GM18505 (cell line): ENCODE measurements around the gene SPEM2.

Experiments
- ATAC-seq: cut with Tn5 transposase; IDR thresholded peaks from one replicate; pipeline ENCODE4 v1.9.1; 2021; ENCODE audit not compliant: unreplicated experiment
- POLR2A ChIP-seq: IDR thresholded peaks from 4 replicates; pipeline ENCODE4 v1.6.1; 2011; ENCODE audit warnings: borderline replicate concordance; ENCODE audit not compliant: insufficient read depth, insufficient read length; ENCODE audit errors: extremely low read depth

Gene SPEM2

DNA sequence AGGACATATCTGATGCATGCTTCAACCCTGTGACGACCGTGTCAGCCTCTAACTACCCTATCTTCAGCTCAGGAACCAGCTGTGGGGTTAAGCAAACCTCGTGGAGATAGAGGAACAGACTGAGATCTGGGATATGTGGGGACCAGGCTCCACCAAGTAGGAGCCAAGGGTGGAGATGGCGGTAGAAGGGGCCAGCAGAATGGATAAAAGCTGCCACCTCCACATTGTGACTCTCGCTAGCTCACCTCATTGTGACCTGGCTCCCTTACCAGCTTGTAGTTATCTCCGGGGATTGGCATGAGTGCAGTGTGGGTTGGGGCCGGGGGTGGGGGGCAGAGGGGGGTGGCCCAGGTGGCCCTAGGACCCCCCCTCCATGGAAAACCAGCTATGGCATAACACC, at the start of gene SPEM2:
Gene SPEM2 (plus strand): TSS at position 301 of the 400 bp plus-strand sequence. CDS start 73 bp downstream, at position 374.
- ATAC-seq = no peak
- TF ChIP-seq POLR2A = no peak

GRCh38 chr17:7379134-7379533, 46.3 kb upstream of the SPEM2 start:
- TF ChIP-seq POLR2A = no peak
- ATAC-seq = no peak

DNA sequence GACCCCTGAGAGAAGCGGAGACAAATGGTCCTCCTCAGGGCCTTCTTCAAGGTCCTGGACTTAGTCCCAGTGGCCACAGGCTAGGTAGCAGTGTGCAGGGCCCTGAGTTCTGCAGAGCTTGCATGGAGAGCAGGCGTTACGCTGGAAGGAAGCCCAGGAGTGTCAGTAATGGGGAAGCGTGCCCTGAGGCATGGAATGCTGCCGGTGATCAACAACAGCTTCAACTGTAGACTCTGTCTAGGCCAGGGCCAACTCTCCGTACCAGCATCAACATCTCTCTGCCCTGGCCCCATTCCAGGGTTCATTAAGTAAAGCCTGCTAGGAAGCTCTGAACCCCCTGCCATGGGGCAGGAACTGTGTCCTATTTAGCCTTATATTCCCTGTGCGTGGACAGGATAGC, 45.1 kb upstream of the SPEM2 start:
- no peak for ATAC-seq
- no peak for TF ChIP-seq POLR2A

DNA sequence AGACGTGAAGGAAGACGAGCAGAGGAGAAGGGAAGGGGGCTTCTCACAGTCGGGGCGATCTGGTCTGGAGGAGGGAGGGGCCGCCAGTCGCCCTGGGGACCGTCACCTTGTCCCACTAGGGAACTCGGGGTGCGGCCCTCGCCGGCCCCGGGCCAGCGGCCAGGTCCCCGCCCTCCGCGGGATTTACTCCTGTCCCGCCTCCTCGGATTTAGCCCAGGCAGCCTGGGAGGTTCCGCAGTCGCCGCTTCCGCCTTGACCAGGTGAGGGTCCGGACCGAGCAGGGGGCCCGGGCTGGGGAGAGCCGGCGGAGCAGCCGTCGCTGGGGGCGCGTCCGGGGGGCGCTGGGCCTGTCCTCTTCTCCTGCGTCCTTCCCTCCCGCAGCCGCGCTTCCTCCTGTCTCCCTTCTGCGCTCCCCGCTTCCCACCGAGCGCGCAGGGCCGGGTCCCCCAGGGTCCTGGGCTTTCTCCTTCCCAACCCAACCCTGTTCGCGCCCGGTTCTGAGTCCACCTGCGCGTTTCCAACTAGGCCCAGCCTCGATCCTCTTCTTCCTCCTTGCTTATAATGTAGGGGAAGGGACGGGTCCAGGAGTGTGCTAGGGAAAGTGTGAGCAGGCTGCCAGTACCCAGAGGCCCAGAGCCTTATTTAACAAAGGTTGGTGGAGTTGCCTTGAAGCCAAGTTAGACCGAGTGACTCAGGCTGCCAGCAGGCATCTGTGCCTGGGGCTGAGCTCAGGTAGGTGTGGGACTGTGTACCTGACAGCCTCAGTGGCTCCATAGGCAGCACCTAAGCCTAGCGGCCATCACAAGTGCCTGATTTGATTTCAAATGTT, 44.3 kb upstream of the SPEM2 start, which contains the start of gene TNK1:
Gene TNK1 (plus strand): TSS at position 235 of the 829 bp plus-strand sequence. CDS start 1,838 bp downstream, outside the sequence.
- ATAC-seq = no peak
- TF ChIP-seq POLR2A = no peak

- no peak for TF ChIP-seq POLR2A
- no peak for ATAC-seq
These were observed 42.5 kb upstream of the SPEM2 start for GRCh38 chr17:7382901-7383300.

DNA sequence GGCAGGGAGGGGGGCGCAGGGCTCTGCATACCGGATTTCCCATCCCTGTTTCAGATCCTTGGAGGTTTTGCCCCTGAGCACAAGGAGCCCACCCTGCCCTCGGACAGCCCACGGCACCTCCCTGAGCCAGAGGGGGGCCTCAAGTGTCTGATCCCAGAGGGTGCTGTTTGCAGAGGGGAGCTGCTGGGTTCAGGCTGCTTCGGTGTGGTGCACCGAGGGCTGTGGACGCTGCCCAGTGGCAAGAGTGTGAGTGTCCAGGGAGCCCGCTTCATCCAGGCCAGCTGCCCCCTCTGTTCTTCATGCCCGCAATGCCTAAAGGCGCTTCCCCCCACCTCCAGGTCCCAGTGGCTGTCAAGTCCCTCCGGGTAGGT, 42.1 kb upstream of the SPEM2 start:
- no peak for TF ChIP-seq POLR2A
- no peak for ATAC-seq

DNA sequence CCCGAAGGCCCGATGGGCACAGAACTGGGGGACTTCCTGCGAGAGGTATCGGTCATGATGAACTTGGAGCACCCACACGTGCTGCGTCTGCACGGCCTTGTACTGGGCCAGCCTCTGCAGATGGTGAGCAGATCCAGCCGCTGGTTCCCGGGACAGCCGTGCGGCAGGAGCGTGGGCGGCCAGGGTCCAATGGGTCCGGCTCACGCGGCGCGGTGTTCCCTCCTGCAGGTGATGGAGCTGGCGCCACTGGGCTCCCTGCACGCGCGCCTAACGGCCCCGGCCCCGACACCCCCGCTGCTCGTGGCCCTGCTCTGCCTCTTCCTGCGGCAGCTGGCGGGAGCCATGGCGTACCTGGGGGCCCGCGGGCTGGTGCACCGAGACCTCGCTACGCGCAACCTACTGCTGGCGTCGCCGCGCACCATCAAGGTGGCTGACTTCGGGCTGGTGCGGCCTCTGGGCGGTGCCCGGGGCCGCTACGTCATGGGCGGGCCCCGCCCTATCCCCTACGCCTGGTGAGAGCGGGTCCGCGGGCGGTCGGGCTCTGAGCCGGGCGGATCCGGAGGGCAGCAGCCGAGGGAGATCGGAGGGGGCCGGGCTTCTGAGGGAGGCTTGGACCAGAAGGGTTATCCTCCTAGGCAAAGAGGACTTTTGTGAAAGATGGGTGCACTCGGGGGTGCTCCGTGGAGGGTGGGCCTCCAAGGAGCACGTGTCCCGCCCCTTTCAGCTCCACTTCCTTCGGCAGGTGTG, 41.5 kb upstream of the SPEM2 start:
- TF ChIP-seq POLR2A = no peak
- no peak for ATAC-seq

GRCh38 chr17:7384489-7385081, 40.8 kb upstream of the SPEM2 start:
- no peak for TF ChIP-seq POLR2A
- no peak for ATAC-seq

DNA sequence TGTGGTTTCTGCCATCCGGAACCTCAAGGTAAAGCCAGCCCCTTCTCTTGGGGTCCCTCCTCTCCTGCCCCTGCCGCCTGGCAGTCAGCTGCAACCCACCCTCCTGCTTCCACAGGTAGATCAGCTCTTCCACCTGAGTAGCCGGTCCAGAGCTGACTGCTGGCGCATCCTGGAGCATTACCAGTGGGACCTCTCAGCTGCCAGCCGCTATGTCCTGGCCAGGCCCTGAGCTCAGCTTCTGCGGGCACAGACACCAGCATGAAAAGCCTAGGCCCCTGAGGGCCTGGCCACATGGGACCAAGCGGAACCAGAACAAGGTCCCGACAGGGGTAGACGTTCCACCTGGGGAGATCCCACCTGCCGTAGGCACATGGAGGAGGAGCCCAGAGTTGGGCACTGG, 36.6 kb upstream of the SPEM2 start:
- TF ChIP-seq POLR2A = no peak
- no peak for ATAC-seq

GRCh38 chr17:7389924-7390910, 35.2 kb upstream of the SPEM2 start:
- no peak for ATAC-seq
- no peak for TF ChIP-seq POLR2A

DNA sequence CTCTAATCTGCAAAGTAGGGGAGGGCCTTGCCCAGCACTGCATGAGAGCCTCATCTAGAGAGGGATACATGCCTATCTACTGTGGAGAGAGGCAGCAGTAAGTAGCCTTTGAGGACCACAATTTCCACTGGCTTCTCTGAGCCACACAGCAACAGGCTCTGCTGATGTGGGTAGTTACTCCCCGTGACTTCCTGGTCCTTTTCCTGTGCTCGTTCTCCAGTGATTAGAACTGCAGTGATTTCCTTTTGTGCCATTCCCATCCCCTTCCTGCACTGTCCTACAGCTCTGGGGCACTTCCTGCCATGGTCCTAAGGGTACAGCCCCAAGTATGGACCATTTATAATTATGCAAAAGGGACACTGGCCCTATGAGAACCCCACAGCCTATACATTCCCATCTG, 34.1 kb upstream of the SPEM2 start:
- no peak for ATAC-seq
- no peak for TF ChIP-seq POLR2A

DNA sequence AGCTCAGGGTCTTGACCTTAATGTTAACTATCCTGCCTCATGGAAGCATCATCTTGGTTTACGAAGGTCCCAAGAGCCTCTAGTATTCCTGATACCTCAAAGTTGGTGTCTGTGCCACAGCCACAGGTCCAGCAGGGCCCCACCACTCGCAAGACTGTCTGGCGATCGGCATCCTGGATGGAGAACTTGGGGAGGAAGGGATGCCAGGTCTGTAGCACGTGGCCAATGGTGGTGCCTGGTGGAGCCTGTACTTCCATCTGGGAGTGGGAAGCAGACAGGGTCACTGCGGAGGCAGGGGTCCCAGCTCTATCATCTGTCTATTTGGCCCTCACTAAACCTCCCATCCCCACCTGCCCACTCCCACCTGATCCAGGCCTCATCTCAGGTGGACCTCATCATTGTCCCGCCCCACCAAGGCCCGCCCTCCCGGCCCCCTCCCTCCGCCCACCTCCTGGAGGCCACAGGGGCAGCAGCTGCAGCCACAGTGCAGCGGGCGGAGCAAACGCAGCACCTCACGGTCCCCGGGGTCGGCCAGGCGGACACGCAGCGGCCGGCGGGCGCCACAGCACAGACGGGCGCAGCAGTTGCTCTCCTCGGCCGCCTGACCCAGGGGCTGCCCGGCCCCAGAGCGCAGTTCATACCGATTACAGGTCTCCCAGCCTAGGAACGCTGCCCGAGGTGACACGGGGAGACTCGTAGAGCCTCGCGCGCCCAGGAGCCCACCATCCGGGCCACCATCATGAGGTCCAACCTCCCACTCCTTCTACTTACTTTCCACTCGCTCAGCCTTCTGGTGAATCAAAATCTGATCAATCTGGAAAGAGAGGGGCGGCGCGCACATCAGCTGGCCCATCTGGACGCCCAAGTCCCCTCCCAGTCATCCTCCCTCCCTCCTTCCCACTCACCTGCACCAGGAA, 32.5 kb upstream of the SPEM2 start:
- TF ChIP-seq POLR2A = no peak
- ATAC-seq = no peak
